K562 treated with DMSO at 1 percent for 4 hours (cell line): Measurements from ENCODE around the gene CNPPD1. TPM values are rescaled to one million over a fixed set of nuclear protein-coding genes. Genes with fewer than 3 reads are reported as not detected.

ENCODE experiments used
- total RNA-seq: library from RNA; unstranded; fragments of 300-600 nt; gene quantifications from 2 replicates; pipeline ENCODE4 v1.2.3, GENCODE V29; 2022; ENCODE audit not compliant: insufficient read depth

The CNPPD1 gene
- 48.8 and 50.1 TPM in 2 replicates for total RNA-seq

GRCh38 chr2:219176818-219177551 is at the start of gene CNPPD1:
Gene CNPPD1, minus strand, starts transcription at chr2:219176925. Its CDS starts 97 bp downstream, at chr2:219176828.

GRCh38 chr2:219218732-219219701 is 42.3 kb upstream of the CNPPD1 start, which contains the start of gene ABCB6:
Gene ABCB6, minus strand, starts transcription at chr2:219218958. Its CDS starts 285 bp downstream, at chr2:219218673.

GRCh38 chr2:219206328-219207133 is 29.8 kb upstream of the CNPPD1 start, which contains the start of gene ZFAND2B:
Gene ZFAND2B, plus strand, starts transcription at chr2:219206782. Its CDS starts 206 bp downstream, at chr2:219206988.

GRCh38 chr2:219177552-219178376 is 1.0 kb upstream of the CNPPD1 start, which contains the start of gene RETREG2:
Gene RETREG2, plus strand, starts transcription at chr2:219178275. Its CDS starts 78 bp downstream, at chr2:219178353.

GRCh38 chr2:219169930-219170654 is 6.6 kb downstream of the CNPPD1 start, which contains the start of gene SLC23A3:
Gene SLC23A3, minus strand, starts transcription at chr2:219170029. Its CDS starts 45 bp downstream, at chr2:219169984.

GRCh38 chr2:219160186-219161017 is 16.3 kb downstream of the CNPPD1 start, which contains the start of gene NHEJ1:
Gene NHEJ1, minus strand, starts transcription at chr2:219160815. Its CDS starts 2,453 bp downstream, at chr2:219158362.

Other genes starting within 250 kb of the CNPPD1 start
- not detected in 2 replicates for gene CDK5R2, start 217.3 kb downstream of the CNPPD1 start, total RNA-seq
- 0.34 and 0.71 TPM in 2 replicates for gene FEV, start 191.7 kb downstream of the CNPPD1 start, total RNA-seq
- not detected in 2 replicates for gene CRYBA2, start 183.5 kb downstream of the CNPPD1 start, total RNA-seq
- not detected in 2 replicates for gene CFAP65, start 135.4 kb downstream of the CNPPD1 start, total RNA-seq
- not detected in 2 replicates for gene IHH, start 116.0 kb downstream of the CNPPD1 start, total RNA-seq
- 8.9 and 10.1 TPM in 2 replicates for gene NHEJ1, start 16.1 kb downstream of the CNPPD1 start, total RNA-seq
- gene SLC23A3, start 6.9 kb downstream of the CNPPD1 start, total RNA-seq: not detected in 2 replicates
- 22.5 and 26.1 TPM in 2 replicates for gene RETREG2, start 1.4 kb upstream of the CNPPD1 start, total RNA-seq
- gene ZFAND2B, start 29.9 kb upstream of the CNPPD1 start, total RNA-seq: 33.3 and 35.6 TPM in 2 replicates
- 17.4 and 17.7 TPM in 2 replicates for gene ABCB6, start 42.0 kb upstream of the CNPPD1 start, total RNA-seq
- gene ATG9A, start 52.7 kb upstream of the CNPPD1 start, total RNA-seq: 28.0 and 42.6 TPM in 2 replicates
- 24.8 and 29.7 TPM in 2 replicates for gene ANKZF1, start 52.9 kb upstream of the CNPPD1 start, total RNA-seq
- 2.2 and 4.3 TPM in 2 replicates for gene GLB1L, start 68.5 kb upstream of the CNPPD1 start, total RNA-seq
- gene STK16, start 68.6 kb upstream of the CNPPD1 start, total RNA-seq: 17.2 and 19.3 TPM in 2 replicates
- not detected in 2 replicates for gene TUBA4B, start 76.3 kb upstream of the CNPPD1 start, total RNA-seq
- gene TUBA4A, start 77.0 kb upstream of the CNPPD1 start, total RNA-seq: 57.6 and 69.6 TPM in 2 replicates
- 21.9 and 24.5 TPM in 2 replicates for gene DNAJB2, start 102.4 kb upstream of the CNPPD1 start, total RNA-seq
- gene PTPRN, start 132.5 kb upstream of the CNPPD1 start, total RNA-seq: 0.53 and 2.8 TPM in 2 replicates
- not detected in 2 replicates for gene RESP18, start 155.8 kb upstream of the CNPPD1 start, total RNA-seq
- 53.4 and 54.1 TPM in 2 replicates for gene DNPEP, start 211.0 kb upstream of the CNPPD1 start, total RNA-seq
- 23.8 and 34.9 TPM in 2 replicates for gene DES, start 241.5 kb upstream of the CNPPD1 start, total RNA-seq